Cardiac fibroblast (primary cell): Measurements from ENCODE around the gene DNAJC11.
A peak's percentile ranks its signal among the peaks of the same experiment; 100 is the strongest.
"Not testable (repeated sequence)": the region's sequence is repeated elsewhere in the genome, so short reads cannot be mapped to it uniquely, and the experiment has no call there.

Source experiments
- DNase-seq, 2 donors: peaks; one replicate each; pipeline versions ENCODE4 v3.0.0 to v3.0.0-alpha.2; 2010; ENCODE audit warnings: low read depth in 2 of 2
- H3K4me3 ChIP-seq, 2 donors: replicated peaks in 1 of 2; 1 replicate in 1 of 2; 2 replicates in 1 of 2; pipeline ENCODE4 v1.5.1; 2011; ENCODE audit warnings: low read depth in 2 of 2, low read length in 2 of 2, mild to moderate bottlenecking in 2 of 2, moderate library complexity in 1 of 2
- CTCF ChIP-seq: IDR thresholded peaks from one replicate; pipeline ENCODE4 v1.5.1; 2011; ENCODE audit warnings: low read depth, mild to moderate bottlenecking, low read length, inconsistent platforms

Gene DNAJC11

GRCh38 chr1:6653436-6654290 is 48.0 kb downstream of the DNAJC11 start:
- no peak for DNase-seq
- no peak overlapping the region for H3K4me3 ChIP-seq
- TF ChIP-seq CTCF = no peak

- no peak for TF ChIP-seq CTCF
- no peak overlapping the region for H3K4me3 ChIP-seq
- no peak for DNase-seq
Measured at GRCh38 chr1:6652986-6653385, 48.6 kb downstream of the DNAJC11 start.

GRCh38 chr1:6651909-6652308 is 49.7 kb downstream of the DNAJC11 start:
- no peak for TF ChIP-seq CTCF

GRCh38 chr1:6648556-6648955 is 53.1 kb downstream of the DNAJC11 start:
- no peak overlapping the region for H3K4me3 ChIP-seq
- TF ChIP-seq CTCF = no peak
- DNase-seq = no peak

More at GRCh38 chr1:6651909-6652308, 49.7 kb downstream of the DNAJC11 start:
- H3K4me3 ChIP-seq = no peak overlapping the region
- no peak for DNase-seq

GRCh38 chr1:6646499-6647148 is 55.0 kb downstream of the DNAJC11 start:
- DNase-seq = peak; percentile 71 to 76
- H3K4me3 ChIP-seq = no peak overlapping the region
- TF ChIP-seq CTCF = peak; percentile 65

GRCh38 chr1:6645018-6645417 is 56.6 kb downstream of the DNAJC11 start:
- no peak for TF ChIP-seq CTCF
- no peak for DNase-seq
- no peak overlapping the region for H3K4me3 ChIP-seq

- not testable (repeated sequence) for H3K4me3 ChIP-seq, DNase-seq
Measured at GRCh38 chr1:6640867-6641266, 60.7 kb downstream of the DNAJC11 start.
